WTC11 (cell line): ENCODE data around the gene CDK6.

Experiments
- ATF1 ChIP-seq: sonication (generic); formaldehyde crosslinking; IDR thresholded peaks from 2 replicates; pipeline ENCODE4 v1.8.1; 2023; ENCODE audit warnings: mild to moderate bottlenecking, moderate library complexity, missing genetic modification reagents
- CBFB ChIP-seq: sonication (generic); formaldehyde crosslinking; IDR thresholded peaks from 2 replicates; pipeline ENCODE4 v1.8.1; 2022; ENCODE audit warnings: mild to moderate bottlenecking, low read depth, missing genetic modification reagents
- CTCF ChIP-seq: fragments of 200-600 bp; IDR thresholded peaks from 2 replicates; pipeline ENCODE4 v1.8.0; 2022; ENCODE audit warnings: antibody characterized with exemption
- KAT7 ChIP-seq: sonication (generic); formaldehyde crosslinking; IDR thresholded peaks from 2 replicates; pipeline ENCODE4 v1.8.1; 2023; ENCODE audit warnings: missing genetic modification reagents, mild to moderate bottlenecking, borderline replicate concordance
- NR1H2 ChIP-seq: sonication (generic); formaldehyde crosslinking; IDR thresholded peaks from 2 replicates; pipeline ENCODE4 v1.9.0; 2021; ENCODE audit warnings: mild to moderate bottlenecking, moderate library complexity, missing genetic modification reagents
- NR2C2 ChIP-seq: sonication (generic); formaldehyde crosslinking; IDR thresholded peaks from 2 replicates; pipeline ENCODE4 v1.8.0; 2022; ENCODE audit warnings: mild to moderate bottlenecking, missing genetic modification reagents
- SMAD4 ChIP-seq: sonication (generic); formaldehyde crosslinking; IDR thresholded peaks from 2 replicates; pipeline ENCODE4 v1.8.0; 2022; ENCODE audit warnings: mild to moderate bottlenecking, missing genetic modification reagents
- USF2 ChIP-seq: sonication (generic); formaldehyde crosslinking; IDR thresholded peaks from 2 replicates; pipeline ENCODE4 v1.8.1; 2023; ENCODE audit warnings: mild to moderate bottlenecking, missing genetic modification reagents, moderate library complexity
- ZNF317 ChIP-seq: sonication (generic); formaldehyde crosslinking; IDR thresholded peaks from 2 replicates; pipeline ENCODE4 v1.8.1; 2023; ENCODE audit warnings: low read depth, mild to moderate bottlenecking, moderate library complexity, missing genetic modification reagents, borderline replicate concordance

GRCh38 chr7:92657391-92657790 lies 179.0 kb downstream of the CDK6 start:
- TF ChIP-seq CTCF (no peak), ATF1 (no peak), KAT7 (CRISPR knock-in tag) (no peak), NR2C2 (CRISPR knock-in tag) (no peak), USF2 (CRISPR knock-in tag) (no peak), NR1H2 (CRISPR knock-in tag) (no peak), CBFB (CRISPR knock-in tag) (no peak), SMAD4 (no peak), ZNF317 (CRISPR knock-in tag) (no peak)
